Measurements from ENCODE around the gene LRRC7.

Gene LRRC7

GRCh38 chr1:69523032-69523431 is 44.7 kb upstream of the LRRC7 start:
- no peaks in the 10 kb centered on the region for H3K79me2 ChIP-seq (ENCODE audit: low read length)
- H3K9me2 ChIP-seq (replicated peaks; ENCODE audit: insufficient read depth, low read length): no peaks in the 10 kb centered on the region
- H3K9me3 ChIP-seq (replicated peaks; ENCODE audit: insufficient read depth, low read length): no peaks in the 10 kb centered on the region
- H3K4me3 ChIP-seq (ENCODE audit: low read length): no peak overlapping the region
- H3K27me3 ChIP-seq (replicated peaks; ENCODE audit: insufficient read depth, low read length): no peaks in the 10 kb centered on the region
- no peaks in the 10 kb centered on the region for H3F3A ChIP-seq (ENCODE audit: insufficient read depth, low read length)
- TF ChIP-seq EZH2 (optimal IDR thresholded peaks at IDR 0.05; ENCODE audit: low read depth, low read length): no peak
- no peak for TF ChIP-seq EZH2phosphoT487 (IDR thresholded peaks at IDR 0.05; ENCODE audit: low read length)
- TF ChIP-seq CTCF (IDR thresholded peaks at IDR 0.05; ENCODE audit: low read length): no peak
- no peak overlapping the region for H3K4me2 ChIP-seq (ENCODE audit: low read depth, low read length)
- no peaks in the 10 kb centered on the region for H4K20me1 ChIP-seq (ENCODE audit: insufficient read depth, low read length)
- H2AFZ ChIP-seq (ENCODE audit: low read length): no peak overlapping the region
- no peak for DNase-seq
- no peak overlapping the region for H3K9ac ChIP-seq (ENCODE audit: low read length)
- H3K36me3 ChIP-seq (replicated peaks; ENCODE audit: insufficient read depth, low read length): no peaks in the 10 kb centered on the region
- no peak overlapping the region for H3K27ac ChIP-seq (ENCODE audit: low read length)
- H3K4me1 ChIP-seq (ENCODE audit: low read length): no peaks in the 10 kb centered on the region

- no peak overlapping the region for H3K4me2 ChIP-seq (ENCODE audit: low read depth, low read length)
Measured at GRCh38 chr1:69523461-69523860, 44.3 kb upstream of the LRRC7 start.

GRCh38 chr1:69524015-69524414 is 43.7 kb upstream of the LRRC7 start:
- Histone ChIP-seq H3K4me2 (ENCODE audit: low read depth, low read length) (no peak overlapping the region), H3K79me2 (ENCODE audit: low read length) (no peaks in the 10 kb centered on the region), H3K4me3 (ENCODE audit: low read length) (no peak overlapping the region), H3K4me1 (ENCODE audit: low read length) (no peaks in the 10 kb centered on the region), H3K9me2 (replicated peaks; ENCODE audit: insufficient read depth, low read length) (no peaks in the 10 kb centered on the region), H3K27ac (ENCODE audit: low read length) (no peak overlapping the region), H3K27me3 (replicated peaks; ENCODE audit: insufficient read depth, low read length) (no peaks in the 10 kb centered on the region), H3K9me3 (replicated peaks; ENCODE audit: insufficient read depth, low read length) (no peaks in the 10 kb centered on the region), H2AFZ (ENCODE audit: low read length) (no peak overlapping the region), H3F3A (ENCODE audit: insufficient read depth, low read length) (no peaks in the 10 kb centered on the region), H3K9ac (ENCODE audit: low read length) (no peak overlapping the region), H4K20me1 (ENCODE audit: insufficient read depth, low read length) (no peaks in the 10 kb centered on the region), H3K36me3 (replicated peaks; ENCODE audit: insufficient read depth, low read length) (no peaks in the 10 kb centered on the region)
- no peak for DNase-seq
- TF ChIP-seq EZH2 (optimal IDR thresholded peaks at IDR 0.05; ENCODE audit: low read depth, low read length) (no peak), EZH2phosphoT487 (IDR thresholded peaks at IDR 0.05; ENCODE audit: low read length) (no peak), CTCF (IDR thresholded peaks at IDR 0.05; ENCODE audit: low read length) (no peak)

More at GRCh38 chr1:69523461-69523860, 44.3 kb upstream of the LRRC7 start:
- Histone ChIP-seq H4K20me1 (ENCODE audit: insufficient read depth, low read length) (no peaks in the 10 kb centered on the region), H3K27ac (ENCODE audit: low read length) (no peak overlapping the region), H2AFZ (ENCODE audit: low read length) (no peak overlapping the region), H3K9ac (ENCODE audit: low read length) (no peak overlapping the region), H3K36me3 (replicated peaks; ENCODE audit: insufficient read depth, low read length) (no peaks in the 10 kb centered on the region), H3K4me3 (ENCODE audit: low read length) (no peak overlapping the region), H3K9me3 (replicated peaks; ENCODE audit: insufficient read depth, low read length) (no peaks in the 10 kb centered on the region), H3K4me1 (ENCODE audit: low read length) (no peaks in the 10 kb centered on the region), H3K27me3 (replicated peaks; ENCODE audit: insufficient read depth, low read length) (no peaks in the 10 kb centered on the region), H3K79me2 (ENCODE audit: low read length) (no peaks in the 10 kb centered on the region), H3F3A (ENCODE audit: insufficient read depth, low read length) (no peaks in the 10 kb centered on the region), H3K9me2 (replicated peaks; ENCODE audit: insufficient read depth, low read length) (no peaks in the 10 kb centered on the region)
- no peak for DNase-seq
- TF ChIP-seq CTCF (IDR thresholded peaks at IDR 0.05; ENCODE audit: low read length): no peak
- TF ChIP-seq EZH2phosphoT487 (IDR thresholded peaks at IDR 0.05; ENCODE audit: low read length): no peak
- TF ChIP-seq EZH2 (optimal IDR thresholded peaks at IDR 0.05; ENCODE audit: low read depth, low read length): no peak
